Hematopoietic multipotent progenitor cell treated with erythropoietin and hydrocortisone succinate and interleukin-3 and kit ligand, for 15 days (in vitro differentiated cells): ENCODE data around the gene DAGLA.
A peak's percentile ranks its signal among the peaks of the same experiment; 100 is the strongest.

Experiments
- DNase-seq: peaks from one replicate; pipeline ENCODE4 v3.0.0-alpha.2; 2015; ENCODE audit warnings: low spot score

Gene DAGLA

DNA sequence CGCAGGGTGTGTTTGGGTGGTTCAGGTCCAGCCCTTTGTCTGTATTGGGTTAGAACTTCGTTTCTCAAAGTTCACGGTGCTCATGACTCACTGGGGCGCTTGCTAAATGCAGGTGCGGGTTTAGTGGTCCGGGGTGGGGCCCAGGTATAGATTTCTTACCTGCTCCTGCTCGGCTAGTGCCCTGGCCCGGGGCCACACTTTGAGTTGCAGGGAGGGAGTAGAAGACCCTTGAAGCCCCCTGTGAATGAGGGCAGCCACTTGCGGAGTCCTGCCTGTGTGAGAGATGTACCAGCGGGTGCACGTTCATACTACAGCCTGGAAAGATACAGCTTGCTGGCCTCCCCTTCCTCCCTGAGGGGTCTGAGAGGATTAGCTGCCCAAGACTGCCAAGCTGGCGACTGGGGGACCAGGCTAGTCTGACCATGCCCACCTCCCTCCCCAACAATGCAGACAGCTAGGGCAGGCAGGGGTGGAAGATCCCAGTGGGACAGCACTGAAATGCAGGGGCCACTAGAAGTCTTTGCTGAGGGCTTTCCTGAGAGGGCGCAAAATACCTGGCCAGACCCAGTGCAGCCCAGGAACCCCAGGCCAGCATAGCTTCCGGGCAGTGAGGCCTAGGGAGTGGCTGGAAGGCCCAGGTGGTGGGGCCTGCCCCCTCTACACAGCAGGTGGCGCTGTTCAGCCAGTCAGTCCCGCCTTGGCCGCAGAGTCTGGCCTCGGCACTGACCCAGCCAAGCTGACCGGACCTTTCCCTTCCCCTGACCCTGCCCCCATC lies 67.2 kb downstream of the DAGLA start:
- peak; percentile 57 for DNase-seq

DNA sequence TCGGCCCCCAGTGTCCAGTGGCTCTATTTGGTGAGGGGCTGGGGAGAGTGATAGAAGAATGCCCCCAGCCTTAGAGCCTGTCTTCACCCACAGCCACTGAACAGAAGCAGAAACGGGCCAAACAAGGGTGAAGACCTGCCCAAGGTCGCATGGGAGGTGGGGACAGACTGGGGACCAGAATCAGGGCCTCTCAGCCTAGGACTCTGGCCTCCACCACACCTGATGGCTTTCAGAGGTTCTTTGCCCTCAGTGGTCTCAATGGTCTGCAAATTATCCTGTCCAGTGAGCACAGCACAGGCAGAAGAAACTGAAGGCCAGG lies 67.7 kb downstream of the DAGLA start:
- DNase-seq, result no peak

DNA sequence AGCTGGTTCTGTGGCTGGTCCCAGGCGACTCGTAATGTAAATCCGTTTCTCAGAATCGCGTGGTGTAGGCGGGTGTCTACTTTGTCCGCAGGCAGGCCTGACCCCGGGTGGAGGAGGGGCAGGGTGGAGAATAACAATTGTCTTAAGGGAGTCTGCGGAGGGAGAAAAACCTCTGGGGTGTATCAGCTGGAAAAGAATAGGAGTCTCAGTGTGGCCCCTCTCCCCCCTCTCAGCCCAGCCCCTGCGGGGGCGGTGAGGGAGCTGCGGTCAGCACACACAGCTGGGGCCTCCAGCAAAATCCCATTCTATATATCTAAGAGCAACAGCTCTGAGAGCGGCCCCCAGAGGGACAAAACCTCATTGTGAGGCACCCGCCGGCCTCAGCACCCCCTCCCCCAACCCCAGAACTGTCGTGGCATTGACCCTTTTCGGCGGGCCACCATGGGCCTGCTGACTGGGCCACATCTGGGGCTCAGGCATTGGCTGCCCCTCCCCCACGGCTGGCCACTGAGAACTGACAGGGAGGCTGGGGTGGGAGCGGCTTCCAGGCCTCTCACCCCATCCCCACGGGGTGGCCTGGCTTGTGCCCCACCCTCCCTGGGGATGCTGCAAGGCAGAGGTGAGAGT lies 69.5 kb downstream of the DAGLA start:
- DNase-seq, result no peak

DNA sequence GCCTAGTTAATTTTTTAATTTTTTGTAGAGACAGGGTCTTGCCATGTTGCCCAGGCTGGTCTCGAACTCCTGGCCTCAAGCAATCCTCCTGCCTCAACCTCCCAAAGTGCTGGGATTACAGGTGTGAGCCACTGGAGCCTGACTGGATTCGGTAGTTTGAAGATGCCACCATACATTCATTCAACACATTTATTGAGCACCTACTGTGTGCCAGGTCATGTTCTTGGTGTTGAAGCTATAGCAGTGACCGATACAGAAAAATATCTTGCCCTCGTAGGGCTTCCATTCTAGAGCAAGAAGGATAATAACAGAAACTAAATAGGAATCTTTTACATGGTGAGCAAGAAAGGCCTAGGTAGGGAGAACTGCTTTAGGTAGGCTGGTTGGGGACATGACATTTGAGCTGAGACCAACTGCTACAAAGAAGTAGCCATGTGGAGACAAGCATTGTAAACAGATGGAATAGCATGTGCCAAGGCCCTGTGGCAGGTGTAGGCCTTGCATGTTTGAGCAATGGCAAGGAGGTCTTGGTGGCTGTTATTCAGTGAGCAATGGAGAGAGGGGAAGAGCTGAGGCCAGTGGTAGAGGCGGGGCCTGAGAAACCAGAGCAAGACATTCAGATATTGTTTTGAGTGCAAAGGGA lies 70.6 kb downstream of the DAGLA start:
- no peak for DNase-seq

DNA sequence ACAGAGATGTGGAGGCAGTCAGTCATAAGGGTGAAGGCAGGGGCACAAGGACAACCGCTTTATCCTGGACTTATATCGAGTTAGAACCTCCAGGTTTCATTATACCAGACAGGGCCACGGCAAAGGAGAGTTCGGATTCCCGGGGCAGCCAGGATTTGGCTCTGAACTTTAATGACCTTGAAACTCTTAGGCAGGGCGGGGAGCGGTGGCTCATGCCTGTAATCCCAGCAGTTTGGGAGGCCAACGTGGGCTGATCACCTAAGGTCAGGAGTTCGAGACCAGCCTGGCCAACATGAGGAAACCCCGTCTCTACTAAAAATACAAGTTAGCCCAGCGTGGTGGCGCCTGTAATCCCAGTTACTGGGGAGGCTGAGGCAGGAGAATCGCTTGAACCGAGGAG lies 71.2 kb downstream of the DAGLA start:
- DNase-seq, result no peak

DNA sequence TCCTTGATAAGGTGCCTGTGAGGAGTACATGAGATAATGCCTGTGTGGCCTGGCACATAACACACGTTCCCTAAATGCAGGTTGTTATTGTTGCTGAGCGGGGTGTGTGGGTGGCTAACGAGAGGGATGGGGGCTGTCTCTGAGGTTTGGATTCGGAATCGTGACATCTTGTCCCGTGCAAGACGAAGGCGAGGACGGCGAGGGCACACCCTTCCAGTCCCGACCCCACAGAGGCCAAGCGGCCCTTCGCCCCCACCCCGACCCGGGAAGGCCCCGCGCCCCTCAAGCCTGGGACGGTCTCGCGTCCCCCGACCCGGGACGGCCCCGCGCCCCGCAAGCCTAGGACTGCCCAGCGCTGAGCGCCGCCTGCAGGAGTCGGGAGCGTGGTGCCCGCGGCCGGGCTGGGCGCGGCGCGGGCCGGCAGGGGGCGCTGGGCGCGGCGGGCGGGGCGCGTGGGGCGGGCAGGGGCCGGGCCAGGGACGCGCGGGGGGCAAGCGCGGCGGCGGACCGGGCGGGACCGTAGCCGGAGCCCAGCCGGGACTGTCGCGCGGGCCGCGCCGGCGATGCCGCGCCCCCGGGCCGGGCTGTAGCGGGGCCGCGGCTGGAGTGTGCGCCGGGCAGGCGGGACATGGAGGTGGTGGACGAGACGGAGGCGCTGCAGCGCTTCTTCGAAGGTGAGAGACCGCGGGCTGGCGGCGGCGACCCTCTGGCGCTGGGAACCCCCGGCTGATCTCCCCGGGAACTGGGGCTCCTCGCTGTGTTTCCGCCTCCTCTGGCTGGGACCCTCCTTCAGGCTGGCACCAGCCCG lies 72.1 kb downstream of the DAGLA start, which contains the start of gene MYRF:
TSS of gene MYRF (plus strand) at position 520 of the 808 bp plus-strand sequence. CDS start at position 629, 109 bp downstream.
- DNase-seq, result peak; percentile 34

DNA sequence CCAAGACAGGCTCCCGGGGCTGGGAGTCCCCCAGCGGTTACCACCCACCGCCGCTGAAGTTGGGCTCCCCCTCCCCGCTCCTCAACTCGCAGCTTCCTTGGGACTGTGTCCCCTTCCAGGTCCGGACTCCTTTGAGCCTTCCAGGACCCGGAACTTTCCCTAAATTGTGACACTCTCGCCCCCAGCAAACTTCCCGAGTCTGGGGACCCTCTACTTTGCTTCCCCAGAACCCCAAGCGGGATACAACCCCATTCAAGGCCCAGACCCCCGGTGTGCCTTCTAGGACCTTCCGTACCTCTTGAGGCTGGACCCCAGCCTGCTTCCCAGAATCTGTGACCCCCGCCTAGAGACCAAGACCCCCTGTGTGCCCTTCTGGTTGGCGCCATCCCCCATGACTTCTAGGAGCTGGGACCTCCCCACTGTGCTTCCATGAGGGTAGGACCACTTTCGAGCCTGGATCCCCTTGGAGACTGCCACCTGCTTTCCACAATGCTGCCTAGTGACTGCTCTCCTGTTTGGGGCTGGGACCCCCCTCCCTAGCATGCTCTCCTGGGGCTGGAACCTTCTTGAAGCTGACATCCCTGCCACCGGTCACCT lies 72.8 kb downstream of the DAGLA start:
- DNase-seq, result no peak

DNA sequence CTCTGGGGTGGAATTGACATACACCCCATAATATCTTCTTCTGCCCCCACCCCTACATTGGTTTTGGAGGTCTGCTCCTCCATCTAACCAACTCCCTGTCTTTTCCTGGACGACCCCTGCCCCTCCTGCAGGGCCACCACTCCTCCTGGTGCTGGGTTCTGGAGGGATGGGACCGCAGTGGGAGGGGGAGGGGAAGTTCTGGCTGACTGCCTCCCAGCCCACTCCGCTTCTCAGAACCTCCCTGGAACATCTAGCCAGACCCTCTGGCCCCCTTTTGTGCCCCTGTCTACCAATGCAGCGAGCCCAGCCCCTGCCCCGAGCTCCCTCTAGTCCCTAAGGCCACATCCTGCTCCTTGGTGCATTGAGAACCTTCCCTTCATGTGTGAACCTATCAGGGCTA lies 73.5 kb downstream of the DAGLA start:
- DNase-seq, result no peak

DNA sequence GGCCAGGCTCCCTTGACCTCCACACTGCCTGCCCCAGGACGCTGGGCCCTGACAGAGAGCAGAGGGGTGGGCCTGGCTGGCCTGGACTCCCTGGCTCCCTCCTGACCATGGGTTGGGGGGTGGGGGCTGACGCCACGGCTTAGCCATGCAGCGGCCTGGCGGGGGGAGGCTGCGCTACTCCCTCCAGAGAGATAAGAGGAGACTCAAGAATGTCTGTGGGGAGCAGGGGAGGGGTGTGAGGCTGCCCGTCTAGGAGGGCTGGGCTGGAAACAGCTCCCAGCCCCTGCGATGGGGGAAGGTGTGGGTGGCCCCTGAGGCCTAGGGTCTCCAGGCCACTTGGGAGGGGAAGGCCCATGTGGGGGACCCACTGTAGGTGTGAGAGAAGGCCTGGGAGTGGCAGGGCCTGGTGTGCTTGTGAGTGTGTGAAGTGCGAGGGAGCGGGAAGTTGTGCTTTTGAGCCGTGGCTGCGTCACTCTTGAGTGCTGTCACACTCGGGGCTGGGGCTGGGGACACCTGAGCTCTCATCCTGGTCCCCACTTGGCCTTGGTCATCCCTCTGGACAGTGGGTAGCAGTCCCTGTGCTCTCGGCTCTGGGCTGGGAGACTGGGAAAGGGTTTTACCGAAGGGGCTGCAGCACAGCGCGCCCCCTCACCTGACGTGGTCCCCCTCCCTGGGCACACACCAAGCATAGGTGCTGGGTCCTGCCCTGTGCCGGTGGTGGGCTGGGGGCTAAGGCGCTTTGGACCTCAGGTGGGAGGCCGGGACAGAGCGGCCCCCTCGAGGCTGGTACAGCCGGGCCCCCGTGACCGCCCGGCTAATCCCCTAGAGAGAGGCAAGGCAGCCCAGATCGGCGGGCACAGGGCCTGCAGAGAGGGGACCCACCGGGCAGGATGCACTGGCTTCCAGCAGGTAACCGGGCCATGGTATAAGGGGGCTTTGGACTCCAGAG lies 74.6 kb downstream of the DAGLA start:
- no peak for DNase-seq

DNA sequence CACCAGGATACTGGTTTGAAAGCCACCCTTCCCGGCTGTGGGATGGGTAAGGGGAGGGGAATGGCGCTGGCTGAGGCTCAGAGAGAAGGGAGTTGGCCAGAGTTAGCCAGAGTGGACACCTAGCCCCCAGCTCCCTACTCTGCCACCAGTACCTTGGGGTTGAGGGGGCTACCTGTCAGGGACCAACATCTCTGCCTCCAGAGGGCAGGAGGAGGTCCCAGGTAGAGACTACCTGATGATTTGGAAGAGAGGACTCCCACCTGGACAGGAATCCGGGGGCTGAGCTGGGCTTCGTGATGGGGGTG lies 75.9 kb downstream of the DAGLA start:
- no peak for DNase-seq

DNA sequence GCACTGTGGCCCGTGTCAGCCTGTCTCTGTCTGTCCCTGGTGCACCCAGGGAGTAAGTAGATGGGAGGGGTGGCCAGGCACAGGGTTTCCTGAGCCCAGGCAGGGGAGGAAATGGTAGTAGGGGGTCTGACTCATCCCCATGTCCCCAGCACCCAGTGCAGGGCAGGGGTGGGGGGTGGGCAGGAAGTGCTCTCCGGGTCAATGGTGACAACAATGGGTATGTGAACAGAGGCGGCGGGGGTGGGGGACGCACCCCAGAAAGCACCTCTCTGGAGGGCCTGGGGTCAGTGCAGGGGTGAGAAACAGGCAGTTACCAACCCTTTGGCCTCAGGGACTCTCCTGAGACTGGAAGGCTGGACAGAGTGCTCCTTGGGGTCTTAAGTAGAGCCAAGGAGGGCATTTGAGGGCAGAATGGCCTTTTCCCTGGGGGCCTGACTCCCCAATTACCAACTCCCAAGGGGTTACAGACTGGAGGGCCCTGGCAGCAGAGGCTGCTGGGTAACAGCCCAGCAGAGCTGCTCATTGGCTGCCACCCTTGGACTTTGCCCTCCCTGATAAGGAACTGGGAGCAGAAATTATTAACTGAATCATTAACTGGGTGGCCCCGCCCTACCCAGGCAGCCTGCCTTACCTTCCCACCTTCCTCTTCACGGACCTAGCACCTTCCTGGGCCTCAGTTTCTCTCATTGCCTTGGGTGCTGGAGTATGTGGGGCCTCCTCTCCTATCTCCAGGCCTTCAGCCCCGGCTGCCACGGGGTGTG lies 76.4 kb downstream of the DAGLA start:
- DNase-seq, result peak; percentile 61

DNA sequence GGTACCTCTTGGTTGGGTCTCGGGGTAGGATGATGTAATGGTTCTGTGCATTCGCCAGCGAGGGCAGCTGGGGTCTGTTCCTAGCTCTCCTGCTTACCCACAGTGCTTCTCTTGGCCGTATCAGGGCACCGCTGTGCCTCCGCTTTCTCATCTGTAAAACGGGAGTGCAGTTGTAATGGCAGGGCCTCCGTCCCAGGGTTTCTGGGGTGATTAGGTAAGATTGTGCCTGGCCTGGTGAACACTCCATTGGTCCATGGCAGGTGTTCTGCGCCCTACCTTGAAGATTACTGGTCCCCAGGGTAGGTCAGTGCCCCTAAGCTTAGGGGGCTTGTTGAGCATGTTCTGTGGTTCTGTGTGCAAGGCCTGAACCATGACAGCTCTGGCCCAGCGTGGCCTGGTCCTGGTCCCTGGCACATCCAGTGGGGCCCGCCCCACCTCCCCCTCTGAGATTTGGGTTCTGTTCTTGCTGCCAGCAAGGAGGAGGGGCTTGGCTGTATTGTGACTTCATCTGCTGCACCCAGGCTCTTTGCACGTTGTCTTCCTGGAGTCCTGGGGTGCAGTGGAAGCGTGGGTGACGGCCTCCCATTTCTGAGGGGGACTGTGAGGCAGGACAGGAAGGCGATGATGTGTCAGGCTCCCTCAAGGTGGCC lies 77.1 kb downstream of the DAGLA start:
- no peak for DNase-seq

DNA sequence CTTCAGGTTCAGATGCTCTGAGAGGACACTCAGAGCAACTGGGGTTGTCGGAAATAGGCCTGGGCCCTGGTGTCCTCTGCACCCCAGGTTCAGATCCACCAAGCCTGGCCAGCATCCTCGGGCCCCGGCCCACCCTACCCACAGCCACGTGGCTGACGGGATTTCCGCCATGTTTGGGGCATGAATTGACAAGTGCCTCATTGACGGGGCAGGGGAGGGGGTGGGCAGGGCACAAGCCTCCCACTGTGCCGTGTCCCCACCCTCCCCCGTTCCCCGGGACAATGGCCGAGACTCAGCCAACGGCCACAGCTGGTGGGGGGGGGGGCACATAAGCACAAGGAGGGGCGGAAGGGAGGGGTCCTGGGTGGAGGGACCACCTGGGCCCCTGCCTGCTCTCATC lies 80.8 kb downstream of the DAGLA start:
- no peak for DNase-seq

DNA sequence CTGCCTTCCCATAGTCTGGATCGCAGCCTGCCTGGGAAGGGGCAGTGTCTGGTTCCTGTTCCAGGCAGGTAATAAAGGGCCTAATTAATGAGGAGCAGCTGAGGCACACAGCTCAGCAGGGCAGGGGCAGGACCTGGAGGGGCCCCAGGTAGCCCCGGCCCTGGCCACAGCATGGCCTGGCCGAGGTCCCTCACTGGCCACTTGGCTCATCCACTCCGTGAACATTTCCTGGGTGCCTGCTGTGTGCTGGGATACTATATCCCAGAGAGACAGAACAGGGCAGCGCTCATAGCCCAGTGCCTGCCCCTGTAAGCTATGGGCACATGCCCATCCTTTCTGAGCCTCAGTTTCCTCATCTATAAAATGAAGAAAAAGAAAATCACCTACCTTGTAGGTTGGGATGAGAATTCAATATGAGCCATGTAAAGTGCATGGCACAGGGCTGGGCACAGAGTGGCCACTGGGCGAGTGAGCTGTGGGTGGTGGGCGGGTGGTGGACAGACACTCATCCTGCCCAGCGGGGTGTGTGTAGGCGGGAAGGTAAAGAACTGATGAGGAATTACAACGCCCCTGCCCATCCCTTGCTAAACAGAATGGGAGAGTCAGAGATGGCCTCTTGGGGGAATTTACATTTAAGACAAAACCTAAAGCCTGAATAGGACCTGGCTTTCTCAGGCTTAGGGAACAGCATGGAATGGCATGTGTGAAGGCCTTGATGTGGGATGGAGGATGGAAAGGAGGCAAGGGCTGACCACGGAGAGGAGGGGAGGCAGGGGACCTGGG lies 81.4 kb downstream of the DAGLA start:
- DNase-seq, result no peak

DNA sequence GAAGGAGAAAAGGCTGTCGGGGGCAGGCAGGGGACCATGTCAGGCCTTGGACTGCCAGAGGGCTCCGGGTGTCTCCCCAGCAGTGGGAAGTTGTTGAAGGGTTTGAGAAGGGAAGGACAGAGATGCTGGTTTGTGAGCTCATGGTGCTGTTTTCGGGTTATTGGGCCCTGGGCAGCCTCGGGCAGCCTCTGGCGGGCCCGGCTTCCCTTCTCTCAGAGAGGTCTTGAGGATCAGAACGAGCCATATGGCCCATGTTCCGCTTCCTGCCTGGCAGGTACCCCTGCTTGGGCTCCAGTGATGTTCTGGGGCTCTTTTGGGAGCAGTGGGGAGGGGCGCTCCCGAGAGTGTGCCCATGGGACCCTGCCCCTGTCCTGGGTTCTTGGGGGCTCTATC lies 82.0 kb downstream of the DAGLA start:
- no peak for DNase-seq

DNA sequence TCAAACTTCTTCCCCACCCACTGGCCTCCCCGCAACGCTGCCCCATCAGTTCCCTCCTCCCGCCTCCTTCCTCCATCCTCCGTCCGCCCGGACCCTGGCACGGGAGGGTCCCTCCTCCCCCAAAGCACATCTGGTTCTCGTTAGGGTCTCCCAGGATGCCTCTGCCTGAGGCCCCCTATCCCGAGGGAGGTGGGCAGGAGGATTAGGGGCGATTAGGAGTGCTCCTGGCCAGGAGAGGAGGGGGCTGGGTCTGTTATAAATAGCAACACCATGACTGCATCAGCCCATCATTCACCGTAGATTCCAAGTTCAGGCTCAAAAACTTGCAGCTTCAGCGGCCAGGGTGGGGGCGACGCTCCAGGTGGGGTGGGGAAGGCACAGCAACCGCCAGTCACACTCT lies 82.6 kb downstream of the DAGLA start:
- DNase-seq, result no peak

DNA sequence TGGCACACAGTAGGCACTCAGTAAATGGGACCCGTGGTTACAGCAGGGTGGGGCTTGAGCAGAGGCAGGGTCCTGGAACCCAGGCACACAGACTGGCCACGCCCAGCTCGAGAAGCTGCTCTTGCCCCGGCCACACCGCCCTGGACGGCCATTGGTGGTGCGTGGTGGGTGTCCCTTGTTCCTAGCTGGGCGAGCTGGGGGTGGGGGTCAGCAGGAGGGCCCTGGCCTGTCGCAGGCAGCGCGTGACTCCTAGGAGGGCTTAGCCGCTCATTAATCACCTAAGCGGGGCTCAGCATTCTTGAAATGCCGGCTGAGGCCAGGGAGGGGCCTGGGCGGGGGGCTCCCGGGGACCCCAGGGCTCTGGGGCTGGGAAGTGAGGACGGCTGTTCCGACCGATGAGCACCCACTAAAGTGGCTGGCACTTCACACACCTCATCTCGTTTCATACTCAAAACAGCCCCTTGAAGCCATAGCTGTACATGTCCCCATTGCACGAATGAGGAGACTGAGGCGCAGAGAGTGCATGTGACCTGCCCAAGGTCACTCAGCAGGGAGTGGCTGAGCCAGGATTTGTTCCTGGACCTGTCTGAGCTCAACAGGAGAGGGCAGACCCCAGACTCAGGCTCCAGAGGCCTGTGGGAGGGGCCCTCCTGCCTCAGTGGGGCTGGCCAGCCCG lies 83.9 kb downstream of the DAGLA start:
- DNase-seq, result no peak

DNA sequence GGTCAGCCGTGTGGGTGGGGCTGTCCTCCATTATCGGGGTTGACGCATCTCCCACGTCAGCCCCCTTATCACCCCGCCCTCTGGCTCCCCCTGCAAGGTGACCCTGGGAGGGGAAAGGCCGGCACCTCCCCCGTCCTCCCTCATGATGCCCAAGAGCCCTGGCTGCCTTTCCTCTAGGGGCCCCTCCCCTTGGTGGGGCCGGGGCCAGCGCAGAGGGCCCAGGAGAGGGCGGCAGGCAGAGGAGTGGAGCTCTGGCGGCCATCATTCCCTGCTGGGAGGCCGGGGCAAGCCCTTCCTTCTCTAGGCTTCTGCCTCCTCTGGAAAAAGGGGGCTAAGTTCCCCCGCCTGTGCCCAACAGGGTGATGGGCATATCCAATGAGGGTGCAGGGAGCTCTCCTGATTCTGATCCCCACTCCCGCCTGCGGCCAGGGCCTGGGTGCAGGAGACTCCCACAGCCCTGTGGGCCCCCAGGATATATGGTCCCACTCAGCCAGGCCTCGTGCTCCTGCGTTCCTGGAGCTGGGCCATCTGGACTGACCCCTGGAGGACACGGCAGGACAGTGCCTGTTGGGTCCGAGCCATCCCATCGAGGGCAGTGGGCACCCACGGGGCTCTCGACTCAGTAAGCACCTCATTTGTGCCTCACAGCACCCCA lies 84.5 kb downstream of the DAGLA start:
- no peak for DNase-seq
